Mesenchymal stem cell (in vitro differentiated cells and primary cell): ENCODE results near the gene SAMD4A.
A peak's percentile ranks its signal among the peaks of the same experiment; 100 is the strongest.

ENCODE experiments used
- DNase-seq: peaks from one replicate; pipeline ENCODE4 v3.0.0-alpha.2; 2013
- H2AFZ ChIP-seq: one replicate; pipeline ENCODE4 v1.6.1; 2013; ENCODE audit warnings: low read depth, mild to moderate bottlenecking, control low read depth, inconsistent platforms, low read length, moderate library complexity
- H2AK5ac ChIP-seq: 2 replicates; pipeline ENCODE4 v1.6.1; 2013; ENCODE audit warnings: low read length, moderate library complexity, mild to moderate bottlenecking, inconsistent platforms; ENCODE audit not compliant: severe bottlenecking
- H2BK120ac ChIP-seq: one replicate; pipeline ENCODE4 v1.6.1; 2013; ENCODE audit warnings: low read depth, mild to moderate bottlenecking, inconsistent platforms, low read length, moderate library complexity
- H2BK12ac ChIP-seq, 2 experiments: one replicate each; pipeline ENCODE4 v1.6.1; 2013; ENCODE audit warnings: inconsistent platforms in 2 of 2, low read length in 2 of 2, mild to moderate bottlenecking in 2 of 2, moderate library complexity in 2 of 2, control low read depth in 1 of 2
- H2BK15ac ChIP-seq: one replicate; pipeline ENCODE4 v1.6.1; 2013; ENCODE audit warnings: mild to moderate bottlenecking, low read depth, inconsistent platforms; ENCODE audit not compliant: poor library complexity, severe bottlenecking
- H2BK5ac ChIP-seq: 2 replicates; pipeline ENCODE4 v1.6.1; 2013; ENCODE audit warnings: low read depth, mild to moderate bottlenecking, low read length, control low read depth, inconsistent platforms; ENCODE audit not compliant: poor library complexity, severe bottlenecking
- H3K14ac ChIP-seq, 2 experiments: one replicate each; pipeline ENCODE4 v1.6.1; 2013; ENCODE audit warnings: inconsistent platforms in 2 of 2, low read length in 2 of 2, control low read depth in 1 of 2, mild to moderate bottlenecking in 1 of 2, moderate library complexity in 1 of 2
- H3K18ac ChIP-seq, 2 experiments: one replicate each; pipeline ENCODE4 v1.6.1; 2013; ENCODE audit warnings: inconsistent platforms in 2 of 2, low read length in 2 of 2, control low read depth in 1 of 2, low read depth in 1 of 2, mild to moderate bottlenecking in 1 of 2
- H3K23ac ChIP-seq, 2 experiments: one replicate each; pipeline ENCODE4 v1.6.1; 2013; ENCODE audit warnings: inconsistent platforms in 2 of 2, low read length in 2 of 2, mild to moderate bottlenecking in 2 of 2, moderate library complexity in 2 of 2, control low read depth in 1 of 2
- H3K27ac ChIP-seq: 2 replicates; pipeline ENCODE4 v1.5.1; 2013; ENCODE audit warnings: mild to moderate bottlenecking, moderate library complexity, low read length, control low read depth, inconsistent platforms; ENCODE audit not compliant: poor library complexity, severe bottlenecking
- H3K27me3 ChIP-seq, 2 experiments: 2 replicates each; pipeline versions ENCODE4 v1.6.1 to v1.7.0; 2013; ENCODE audit warnings: low read length in 2 of 2, mild to moderate bottlenecking in 2 of 2, moderate library complexity in 2 of 2, control low read depth in 1 of 2, inconsistent platforms in 1 of 2; ENCODE audit not compliant: control insufficient read depth in 1 of 2, insufficient read depth in 1 of 2
- H3K36me3 ChIP-seq, 2 experiments: 2 replicates each; pipeline versions ENCODE4 v1.6.1 to v1.7.0; 2013; ENCODE audit warnings: low read length in 2 of 2, control low read depth in 1 of 2, inconsistent platforms in 1 of 2, low read depth in 1 of 2, mild to moderate bottlenecking in 1 of 2; ENCODE audit not compliant: insufficient read depth in 2 of 2, control insufficient read depth in 1 of 2
- H3K4ac ChIP-seq, 2 experiments: one replicate each; pipeline ENCODE4 v1.6.1; 2013; ENCODE audit warnings: inconsistent platforms in 2 of 2, low read length in 2 of 2, mild to moderate bottlenecking in 2 of 2, moderate library complexity in 2 of 2, control low read depth in 1 of 2, low read depth in 1 of 2
- H3K4me1 ChIP-seq: 2 replicates; pipeline ENCODE4 v1.6.1; 2013; ENCODE audit warnings: low read depth, low read length, control low read depth; ENCODE audit not compliant: control insufficient read depth, insufficient read depth
- H3K4me2 ChIP-seq: 2 replicates; pipeline ENCODE4 v1.6.1; 2013; ENCODE audit warnings: low read length, mild to moderate bottlenecking, inconsistent platforms; ENCODE audit not compliant: poor library complexity, severe bottlenecking
- H3K4me3 ChIP-seq, 2 experiments: 2 replicates each; pipeline versions ENCODE4 v1.5.1 to v1.7.0; 2013; ENCODE audit warnings: low read length in 2 of 2, mild to moderate bottlenecking in 2 of 2, control low read depth in 1 of 2, low read depth in 1 of 2; ENCODE audit not compliant: insufficient read depth in 1 of 2
- H3K79me1 ChIP-seq: replicated peaks from 2 replicates; pipeline ENCODE4 v1.6.1; 2013; ENCODE audit warnings: mild to moderate bottlenecking, control low read depth, low read length, inconsistent platforms; ENCODE audit not compliant: poor library complexity, severe bottlenecking
- H3K9ac ChIP-seq: 2 replicates; pipeline ENCODE4 v1.7.0; 2013; ENCODE audit warnings: mild to moderate bottlenecking, low read length, moderate library complexity
- H3K9me3 ChIP-seq: 2 replicates; pipeline ENCODE4 v1.7.0; 2013; ENCODE audit warnings: mild to moderate bottlenecking, low read length; ENCODE audit not compliant: control insufficient read depth
- H4K8ac ChIP-seq: one replicate; pipeline ENCODE4 v1.6.1; 2013; ENCODE audit warnings: inconsistent platforms, mild to moderate bottlenecking, low read length, moderate library complexity
- H4K91ac ChIP-seq: one replicate; pipeline ENCODE4 v1.6.1; 2013; ENCODE audit warnings: mild to moderate bottlenecking, low read length, inconsistent platforms
- WGBS: methylation state at CpG from one replicate; pipeline ENCODE4 v1.1.7; 2013; ENCODE audit warnings: mixed read lengths; 5-methylcytosine and 5-hydroxymethylcytosine counted together

Gene SAMD4A

DNA sequence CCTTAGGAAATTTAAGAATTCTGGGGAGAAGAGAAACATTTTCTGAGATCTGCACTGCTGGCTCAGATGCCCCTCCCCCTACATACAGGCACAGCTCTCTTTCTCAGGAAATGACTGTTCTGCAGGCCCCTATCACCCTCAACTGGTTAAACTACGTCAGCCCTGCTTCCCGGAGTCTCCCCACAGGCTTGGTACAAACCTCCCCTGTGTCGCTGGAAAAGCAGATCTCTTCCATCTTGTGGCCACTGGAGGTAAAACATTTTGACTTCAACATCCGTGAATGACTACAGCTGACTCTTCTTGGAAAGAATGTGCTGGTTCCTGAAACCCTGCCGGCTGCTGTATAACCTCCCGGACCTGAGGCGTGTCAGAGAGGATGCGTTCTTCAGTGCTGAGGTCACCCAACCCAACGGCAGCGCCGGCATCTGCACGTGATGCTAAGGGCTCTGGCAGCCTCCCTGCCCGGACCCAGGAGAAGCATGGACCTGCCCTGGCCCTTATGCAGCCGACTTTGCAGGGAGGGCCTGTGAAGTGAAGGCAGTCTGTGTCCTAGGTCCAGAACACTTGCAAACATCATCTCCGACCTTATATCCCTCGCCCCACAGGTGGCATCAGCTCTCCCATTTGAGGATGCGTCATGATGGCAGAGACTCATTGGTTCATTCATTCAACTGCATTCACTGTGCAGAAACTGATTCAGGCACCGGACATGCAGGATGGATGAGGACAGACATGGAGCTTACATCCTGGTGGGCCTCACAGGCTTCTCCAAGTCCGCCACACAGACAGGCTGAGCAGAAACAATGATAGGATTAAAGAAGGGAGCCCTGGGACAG lies 206.5 kb downstream of the SAMD4A start:
- peak overlapping the region; percentile 80 for H2BK5ac ChIP-seq

DNA sequence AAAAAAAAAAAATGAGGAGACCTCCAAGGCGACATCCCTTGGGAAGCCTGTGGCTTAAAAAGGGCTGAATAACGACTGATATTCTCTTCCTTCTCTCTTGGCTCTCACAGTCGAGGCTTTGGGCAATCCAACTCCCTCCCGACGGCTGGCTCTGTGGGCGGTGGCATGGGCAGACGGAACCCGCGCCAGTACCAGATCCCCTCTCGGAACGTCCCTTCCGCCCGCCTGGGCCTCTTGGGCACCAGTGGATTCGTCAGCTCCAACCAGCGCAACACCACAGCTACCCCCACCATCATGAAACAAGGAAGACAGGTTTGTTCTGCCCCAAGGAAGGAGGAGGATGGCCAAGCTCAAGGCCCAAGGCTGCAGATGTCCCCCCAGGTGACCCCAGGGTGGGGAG lies 207.9 kb downstream of the SAMD4A start:
- Histone ChIP-seq H2BK15ac (no peak overlapping the region), H3K9ac (peak overlapping the region; percentile 33), H3K18ac (no peak overlapping the region), H2AFZ (no peak overlapping the region), H3K14ac (no peak overlapping the region), H2BK5ac (no peak overlapping the region), H3K4me2 (no peak overlapping the region), H3K4me3 (no peak overlapping the region), H3K27ac (no peak overlapping the region), H2BK12ac (no peak overlapping the region), H3K4ac (no peak overlapping the region), H3K36me3 (peaks cover 43 to 61% of the 10 kb centered on the region in 2 experiments), H2BK120ac (no peak overlapping the region), H3K79me1 (peaks cover 15% of the 10 kb centered on the region), H4K8ac (peak overlapping the region; percentile 61), H3K23ac (no peak overlapping the region), H3K9me3 (no peaks in the 10 kb centered on the region), H4K91ac (no peak overlapping the region), H3K27me3 (no peaks in the 10 kb centered on the region), H2AK5ac (peak overlapping the region; percentile 37), H3K4me1 (peaks cover 15% of the 10 kb centered on the region)
- 96% methylated on average over 15 of the region's 15 CpGs for WGBS
- no peak for DNase-seq

More for the DNA sequence above, 206.5 kb downstream of the SAMD4A start:
- Histone ChIP-seq H2BK12ac (no peak overlapping the region), H2AK5ac (peak overlapping the region; percentile 80), H2BK15ac (no peak overlapping the region), H3K9me3 (no peaks in the 10 kb centered on the region), H3K14ac (no peak overlapping the region), H2AFZ (no peak overlapping the region), H3K79me1 (peaks cover 15% of the 10 kb centered on the region), H4K91ac (peak overlapping the region; percentile 12), H4K8ac (peak overlapping the region; percentile 55), H2BK120ac (no peak overlapping the region), H3K23ac (no peak overlapping the region), H3K36me3 (peaks cover 39 to 61% of the 10 kb centered on the region in 2 experiments), H3K4me1 (peaks cover 16% of the 10 kb centered on the region), H3K18ac (peak overlapping the region; percentile 77 to 81), H3K9ac (peak overlapping the region; percentile 98), H3K27me3 (no peaks in the 10 kb centered on the region), H3K4me2 (peak overlapping the region; percentile 44), H3K4me3 (peak overlapping the region in 1 of 2 experiments; percentile 64), H3K27ac (peak overlapping the region; percentile 98), H3K4ac (peak overlapping the region; percentile 55 to 75)
- peak; percentile 100 for DNase-seq
- WGBS, result 17% methylated on average over 19 of the region's 19 CpGs

DNA sequence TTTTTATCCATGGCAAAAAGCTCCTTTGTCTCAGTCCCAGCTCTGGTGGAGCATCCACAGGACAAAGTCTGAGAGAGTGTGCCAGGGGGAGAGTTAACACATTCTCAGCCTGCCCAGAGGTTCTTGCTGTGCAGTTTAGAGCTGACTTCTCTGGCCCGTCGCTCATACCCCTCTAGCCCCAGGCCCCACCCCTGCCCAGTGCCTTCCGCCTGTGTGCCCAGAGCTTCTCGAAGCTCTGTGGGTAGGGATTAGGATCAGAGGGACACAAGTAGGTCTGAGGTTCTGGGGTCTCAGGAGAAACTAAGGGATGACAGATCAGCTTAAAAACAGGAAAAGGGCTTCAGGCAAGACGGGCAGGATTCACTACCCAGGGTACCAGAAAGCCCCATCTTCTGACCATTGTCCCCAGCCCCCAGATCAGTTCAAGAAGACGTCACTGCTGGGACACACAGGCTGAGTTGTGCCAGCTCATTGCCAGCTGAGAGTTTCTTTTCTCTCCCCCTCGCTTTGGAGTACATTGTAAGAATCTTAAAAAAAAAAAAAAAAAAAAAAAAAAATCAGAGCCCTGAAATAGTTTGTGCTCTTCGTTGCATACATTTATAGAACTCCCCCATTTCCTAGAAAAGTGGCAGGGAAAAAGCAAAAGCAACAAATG lies 208.7 kb downstream of the SAMD4A start:
- Histone ChIP-seq H3K4me1 (peaks cover 15% of the 10 kb centered on the region), H3K79me1 (peaks cover 15% of the 10 kb centered on the region), H3K9me3 (no peaks in the 10 kb centered on the region), H3K23ac (no peak overlapping the region), H2BK15ac (no peak overlapping the region), H3K14ac (no peak overlapping the region), H4K8ac (no peak overlapping the region), H3K4ac (no peak overlapping the region), H3K18ac (no peak overlapping the region), H2BK12ac (no peak overlapping the region), H3K27me3 (no peaks in the 10 kb centered on the region), H3K27ac (no peak overlapping the region), H2AK5ac (no peak overlapping the region), H2BK5ac (no peak overlapping the region), H2AFZ (no peak overlapping the region), H3K9ac (no peak overlapping the region), H3K4me2 (no peak overlapping the region), H3K4me3 (no peak overlapping the region), H4K91ac (no peak overlapping the region), H2BK120ac (no peak overlapping the region), H3K36me3 (peaks cover 45 to 61% of the 10 kb centered on the region in 2 experiments)
- DNase-seq, result no peak
- WGBS, result 96% methylated on average over 2 of the region's 8 CpGs

DNA sequence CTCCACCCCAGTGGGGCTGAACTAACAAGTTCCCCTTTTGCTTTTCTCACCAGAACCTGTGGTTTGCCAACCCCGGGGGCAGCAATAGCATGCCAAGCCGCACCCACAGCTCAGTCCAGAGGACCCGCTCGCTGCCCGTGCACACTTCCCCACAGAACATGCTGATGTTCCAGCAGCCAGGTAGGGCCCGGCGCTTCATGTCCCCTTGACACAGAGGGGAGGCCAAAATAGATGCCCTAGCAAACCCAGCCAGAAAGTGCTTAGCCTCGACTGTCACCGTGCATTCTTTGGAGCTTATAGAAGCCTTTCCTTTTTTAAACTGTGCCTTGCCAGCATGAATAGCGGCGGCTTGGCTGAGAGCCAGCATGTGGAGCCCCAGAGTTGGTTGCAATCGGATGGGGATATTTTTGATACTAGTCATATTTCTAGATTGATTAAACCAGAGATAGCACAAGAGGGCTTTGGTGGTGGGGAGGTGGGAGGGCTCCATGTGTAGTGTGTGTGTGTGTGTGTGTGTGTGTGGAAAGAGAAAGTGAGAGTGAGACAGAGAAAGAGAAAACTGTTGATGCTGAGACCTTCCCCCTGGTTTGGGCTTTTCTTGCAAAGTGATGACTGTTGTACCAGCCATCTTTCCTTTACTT lies 209.6 kb downstream of the SAMD4A start:
- Histone ChIP-seq H3K23ac (no peak overlapping the region), H3K4ac (no peak overlapping the region), H3K4me1 (peaks cover 13% of the 10 kb centered on the region), H3K9me3 (no peaks in the 10 kb centered on the region), H3K79me1 (peaks cover 14% of the 10 kb centered on the region), H3K27me3 (no peaks in the 10 kb centered on the region), H3K4me2 (no peak overlapping the region), H3K4me3 (no peak overlapping the region), H3K9ac (peak overlapping the region; percentile 20), H2BK5ac (no peak overlapping the region), H3K14ac (no peak overlapping the region), H2BK15ac (no peak overlapping the region), H2BK12ac (no peak overlapping the region), H2BK120ac (no peak overlapping the region), H4K8ac (no peak overlapping the region), H4K91ac (no peak overlapping the region), H3K36me3 (peaks cover 48 to 61% of the 10 kb centered on the region in 2 experiments), H3K27ac (no peak overlapping the region), H2AFZ (no peak overlapping the region), H2AK5ac (no peak overlapping the region), H3K18ac (no peak overlapping the region)
- DNase-seq, result peak; percentile 27
- 90% methylated on average over 12 of the region's 12 CpGs for WGBS
